HUES64 (cell line): ENCODE measurements around the gene SNRK.

Experiments used
- H3K27ac ChIP-seq: 2 replicates; pipeline ENCODE4 v1.7.0; 2013; ENCODE audit warnings: low read depth, low read length, inconsistent platforms
- H3K27me3 ChIP-seq: 2 replicates; pipeline ENCODE4 v1.6.1; 2013; ENCODE audit warnings: mild to moderate bottlenecking, low read length; ENCODE audit not compliant: insufficient read depth
- H3K36me3 ChIP-seq: 2 replicates; pipeline ENCODE4 v1.6.1; 2013; ENCODE audit warnings: mild to moderate bottlenecking, low read length; ENCODE audit not compliant: insufficient read depth
- H3K4me1 ChIP-seq: 2 replicates; pipeline ENCODE4 v1.6.1; 2013; ENCODE audit warnings: mild to moderate bottlenecking, low read length, moderate library complexity; ENCODE audit not compliant: insufficient read depth
- H3K4me3 ChIP-seq: 2 replicates; pipeline ENCODE4 v1.5.1; 2013; ENCODE audit warnings: mild to moderate bottlenecking, low read length, moderate library complexity
- H3K9ac ChIP-seq: 2 replicates; pipeline ENCODE4 v1.6.1; 2013; ENCODE audit warnings: mild to moderate bottlenecking, low read depth, low read length
- H3K9me3 ChIP-seq: 2 replicates; pipeline ENCODE4 v1.6.1; 2013; ENCODE audit warnings: low read depth, low read length; ENCODE audit not compliant: insufficient read depth
- WGBS: fragments of 150-250, 120-280 bp; methylation state at CpG from one replicate; pipeline ENCODE4 v1.1.7; 2013; ENCODE audit warnings: missing lambda C conversion rate; 5-methylcytosine and 5-hydroxymethylcytosine counted together

The SNRK gene

GRCh38 chr3:43399034-43399433 lies 112.7 kb downstream of the SNRK start:
- Histone ChIP-seq H3K27me3 (no peaks in the 10 kb centered on the region), H3K9ac (no peak overlapping the region), H3K9me3 (no peaks in the 10 kb centered on the region), H3K27ac (no peak overlapping the region), H3K36me3 (no peaks in the 10 kb centered on the region), H3K4me3 (no peak overlapping the region), H3K4me1 (no peaks in the 10 kb centered on the region)
- 94% methylated on average over 6 of the region's 6 CpGs for WGBS

- 86% methylated on average over 1 of the region's 1 CpG for WGBS
- Histone ChIP-seq H3K9ac (no peak overlapping the region), H3K9me3 (no peaks in the 10 kb centered on the region), H3K36me3 (no peaks in the 10 kb centered on the region), H3K4me1 (no peaks in the 10 kb centered on the region), H3K4me3 (no peak overlapping the region), H3K27ac (no peak overlapping the region), H3K27me3 (no peaks in the 10 kb centered on the region)
These were observed 113.8 kb downstream of the SNRK start for GRCh38 chr3:43400167-43400566.
